Peyer's patch (tissue), 4 donors: ENCODE data around the gene ZC3H4.

Experiments used
- CTCF ChIP-seq, 6 experiments: fragments of 450-650 bp in 4 of 6; fragments of 200-600 bp in 2 of 6; sonication (generic) in 1 of 6; IDR thresholded peaks; one replicate each; pipeline ENCODE4 v1.5.1; 2017 to 2019; ENCODE audit warnings: antibody characterized with exemption in 6 of 6, mild to moderate bottlenecking in 3 of 6, moderate library complexity in 1 of 6
- POLR2A ChIP-seq, 2 donors: fragments of 450-650 bp; IDR thresholded peaks; one replicate each; pipeline ENCODE4 v1.5.1; 2017; ENCODE audit warnings: antibody characterized with exemption in 2 of 2, mild to moderate bottlenecking in 2 of 2, moderate library complexity in 2 of 2

GRCh38 chr19:47045867-47046470 lies 67.6 kb downstream of the ZC3H4 start:
- TF ChIP-seq POLR2A (IDR thresholded peaks at IDR 0.05) (no peak), CTCF (IDR thresholded peaks at IDR 0.05) (no peak)
